ENCODE results near the gene RBM42.

DNA sequence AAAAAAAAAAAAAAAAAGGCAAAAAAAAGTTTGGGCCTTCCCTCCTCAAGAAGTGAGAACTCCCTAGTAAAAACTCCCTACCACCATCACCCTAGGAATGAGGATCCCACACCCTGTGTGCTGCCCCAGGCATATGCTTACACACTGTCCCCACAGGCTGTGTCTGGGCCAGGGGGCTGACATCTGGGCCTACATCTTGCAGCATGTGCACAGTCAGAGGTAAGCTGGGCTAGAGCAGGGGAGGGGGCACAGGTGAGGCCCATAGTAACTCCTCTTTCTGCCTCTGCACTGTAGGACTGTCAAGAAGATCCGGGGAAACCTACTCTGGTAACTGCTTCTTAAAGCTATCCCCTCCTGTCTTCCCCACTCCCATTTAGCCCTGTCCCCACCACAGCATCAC, 15.3 kb upstream of the RBM42 start:
- TF ChIP-seq CTCF (IDR thresholded peaks at IDR 0.05; ENCODE audit: insufficient read depth, low read length, poor library complexity, severe bottlenecking) (no peak), EZH2phosphoT487 (conservative IDR thresholded peaks at IDR 0.05; ENCODE audit: low read length) (no peak)

All from SU-DHL-6 (cell line).